MM.1S (cell line): ENCODE measurements around the gene TNFRSF8.

ENCODE experiments used
- DNase-seq: peaks from one replicate; pipeline ENCODE4 v3.0.0-alpha.2; 2015
- H2AFZ ChIP-seq: fragments of 300-600 bp; sonication (generic); 2 replicates; pipeline ENCODE4 v1.6.0; 2016; ENCODE audit warnings: antibody characterized with exemption, low read length
- H3F3A ChIP-seq: fragments of 300-600 bp; sonication (generic); 2 replicates; pipeline ENCODE4 v1.6.1; 2016; ENCODE audit warnings: mild to moderate bottlenecking, antibody characterized with exemption, low read length, moderate library complexity, mixed read lengths; ENCODE audit not compliant: insufficient read depth
- H3K27ac ChIP-seq: fragments of 300-600 bp; sonication (generic); 2 replicates; pipeline ENCODE4 v1.5.1; 2016; ENCODE audit warnings: mild to moderate bottlenecking, low read length
- H3K27me3 ChIP-seq: fragments of 300-600 bp; sonication (generic); replicated peaks from 2 replicates; pipeline ENCODE4 v1.6.0; 2016; ENCODE audit warnings: low read length; ENCODE audit not compliant: insufficient read depth
- H3K36me3 ChIP-seq: fragments of 300-600 bp; sonication (generic); replicated peaks from 2 replicates; pipeline ENCODE4 v1.6.1; 2016; ENCODE audit warnings: mild to moderate bottlenecking, low read length, mixed read lengths; ENCODE audit not compliant: insufficient read depth
- H3K4me1 ChIP-seq: fragments of 300-600 bp; sonication (generic); 2 replicates; pipeline ENCODE4 v1.6.1; 2016; ENCODE audit warnings: low read length, mixed read lengths
- H3K4me2 ChIP-seq: fragments of 300-600 bp; sonication (generic); 2 replicates; pipeline ENCODE4 v1.6.0; 2016; ENCODE audit warnings: low read depth, low read length
- H3K4me3 ChIP-seq: fragments of 300-600 bp; sonication (generic); 2 replicates; pipeline ENCODE4 v1.5.1; 2016; ENCODE audit warnings: low read length, mixed read lengths
- H3K79me2 ChIP-seq: fragments of 300-600 bp; sonication (generic); 2 replicates; pipeline ENCODE4 v1.6.1; 2016; ENCODE audit warnings: mixed run types, low read length, mixed read lengths
- H3K9ac ChIP-seq: fragments of 300-600 bp; sonication (generic); 2 replicates; pipeline ENCODE4 v1.6.1; 2016; ENCODE audit warnings: low read length, mixed read lengths
- H3K9me2 ChIP-seq: fragments of 300-600 bp; sonication (generic); replicated peaks from 2 replicates; pipeline ENCODE4 v1.6.1; 2016; ENCODE audit warnings: mild to moderate bottlenecking, low read length, mixed read lengths; ENCODE audit not compliant: insufficient read depth
- H3K9me3 ChIP-seq: fragments of 300-600 bp; sonication (generic); replicated peaks from 2 replicates; pipeline ENCODE4 v1.6.1; 2016; ENCODE audit warnings: mild to moderate bottlenecking, low read length, mixed read lengths; ENCODE audit not compliant: insufficient read depth
- H4K20me1 ChIP-seq: fragments of 300-600 bp; sonication (generic); 2 replicates; pipeline ENCODE4 v1.6.1; 2016; ENCODE audit warnings: mild to moderate bottlenecking, low read length, moderate library complexity, mixed read lengths; ENCODE audit not compliant: insufficient read depth
- EZH2 ChIP-seq: fragments of 300-600 bp; sonication (generic); optimal IDR thresholded peaks from 2 replicates; pipeline ENCODE3; 2017; ENCODE audit warnings: low read depth, mild to moderate bottlenecking, antibody characterized with exemption, low read length, mixed read lengths
- EZH2phosphoT487 ChIP-seq: fragments of 300-600 bp; sonication (generic); IDR thresholded peaks from 2 replicates; pipeline ENCODE4 v1.6.1; 2018; ENCODE audit warnings: antibody characterized with exemption, low read length
- TF ChIP-seq, protein P1 (sequence below): fragments of 300-600 bp; sonication (generic); IDR thresholded peaks from 2 replicates; pipeline ENCODE4 v1.5.1; 2016; ENCODE audit warnings: antibody characterized with exemption, low read length, mixed read lengths

TNFRSF8 gene

DNA sequence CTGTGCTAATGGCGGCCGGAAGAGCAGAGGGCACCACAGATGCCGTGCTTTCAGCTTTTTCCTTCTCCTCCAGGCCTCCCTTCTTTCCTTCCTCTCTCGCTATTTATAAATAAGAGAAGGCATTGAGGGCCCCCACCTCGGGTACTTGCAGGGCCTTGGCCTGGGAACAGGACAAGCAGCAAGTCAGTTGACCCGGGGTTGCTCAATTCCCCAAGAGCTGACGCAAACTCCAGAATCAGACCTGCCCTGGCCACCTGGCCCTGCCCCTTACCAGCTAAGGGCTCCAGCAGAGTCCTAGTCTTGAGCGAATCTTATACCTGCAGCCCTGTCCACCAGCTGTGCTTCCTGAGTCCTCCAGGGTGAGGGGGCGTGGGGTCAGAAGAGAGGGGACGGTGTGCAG, 117.2 kb downstream of the TNFRSF8 start:
- no peaks in the 10 kb centered on the region for H4K20me1 ChIP-seq
- no peak overlapping the region for H3K4me2 ChIP-seq

DNA sequence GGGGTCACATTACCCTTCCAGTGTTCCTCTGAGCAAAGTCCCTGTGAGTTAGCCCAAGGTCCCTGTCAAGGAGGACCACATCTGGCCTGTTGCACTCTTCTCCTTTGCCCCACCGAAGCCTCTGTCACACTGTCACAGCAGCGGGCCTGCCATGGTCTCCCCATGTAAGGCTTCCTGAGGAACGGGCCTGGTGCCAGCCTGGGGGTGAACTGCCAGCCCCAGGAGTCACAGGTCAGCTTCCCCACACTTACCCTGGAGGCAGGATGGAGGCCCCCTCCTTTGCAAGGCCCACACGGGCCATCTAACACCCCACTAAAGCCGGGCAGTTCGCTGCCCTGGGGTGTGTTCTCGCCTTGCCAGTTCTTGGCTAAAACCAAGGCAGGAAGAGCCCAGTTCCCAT, 117.8 kb downstream of the TNFRSF8 start:
- Histone ChIP-seq H3K4me2 (no peak overlapping the region), H3K9me3 (no peaks in the 10 kb centered on the region), H3K4me3 (no peak overlapping the region), H3K27me3 (no peaks in the 10 kb centered on the region), H3K36me3 (no peaks in the 10 kb centered on the region), H3K79me2 (0 out of 2 replicates have a peak, but pooled peaks cover 3% of the 10 kb centered on the region), H3F3A (no peaks in the 10 kb centered on the region), H2AFZ (no peak overlapping the region), H3K9ac (no peak overlapping the region), H3K27ac (no peak overlapping the region), H3K9me2 (no peaks in the 10 kb centered on the region), H3K4me1 (no peaks in the 10 kb centered on the region), H4K20me1 (no peaks in the 10 kb centered on the region)
- DNase-seq = no peak
- TF ChIP-seq EZH2phosphoT487 (no peak), EZH2 (no peak)
- TF ChIP-seq, protein P1, sequence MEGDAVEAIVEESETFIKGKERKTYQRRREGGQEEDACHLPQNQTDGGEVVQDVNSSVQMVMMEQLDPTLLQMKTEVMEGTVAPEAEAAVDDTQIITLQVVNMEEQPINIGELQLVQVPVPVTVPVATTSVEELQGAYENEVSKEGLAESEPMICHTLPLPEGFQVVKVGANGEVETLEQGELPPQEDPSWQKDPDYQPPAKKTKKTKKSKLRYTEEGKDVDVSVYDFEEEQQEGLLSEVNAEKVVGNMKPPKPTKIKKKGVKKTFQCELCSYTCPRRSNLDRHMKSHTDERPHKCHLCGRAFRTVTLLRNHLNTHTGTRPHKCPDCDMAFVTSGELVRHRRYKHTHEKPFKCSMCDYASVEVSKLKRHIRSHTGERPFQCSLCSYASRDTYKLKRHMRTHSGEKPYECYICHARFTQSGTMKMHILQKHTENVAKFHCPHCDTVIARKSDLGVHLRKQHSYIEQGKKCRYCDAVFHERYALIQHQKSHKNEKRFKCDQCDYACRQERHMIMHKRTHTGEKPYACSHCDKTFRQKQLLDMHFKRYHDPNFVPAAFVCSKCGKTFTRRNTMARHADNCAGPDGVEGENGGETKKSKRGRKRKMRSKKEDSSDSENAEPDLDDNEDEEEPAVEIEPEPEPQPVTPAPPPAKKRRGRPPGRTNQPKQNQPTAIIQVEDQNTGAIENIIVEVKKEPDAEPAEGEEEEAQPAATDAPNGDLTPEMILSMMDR = no peak

More for the DNA sequence above, 117.2 kb downstream of the TNFRSF8 start:
- H3K4me3 ChIP-seq = no peak overlapping the region
- H3K4me1 ChIP-seq = no peaks in the 10 kb centered on the region
- H3K27me3 ChIP-seq = no peaks in the 10 kb centered on the region
- H3K9me2 ChIP-seq = no peaks in the 10 kb centered on the region
- H3F3A ChIP-seq = no peaks in the 10 kb centered on the region
- no peaks in the 10 kb centered on the region for H3K79me2 ChIP-seq
- DNase-seq = no peak
- H3K9ac ChIP-seq = no peak overlapping the region
- H3K27ac ChIP-seq = no peak overlapping the region
- TF ChIP-seq, protein P1 = no peak
- TF ChIP-seq EZH2 (no peak), EZH2phosphoT487 (no peak)
- no peak overlapping the region for H2AFZ ChIP-seq
- H3K9me3 ChIP-seq = no peaks in the 10 kb centered on the region
- H3K36me3 ChIP-seq = no peaks in the 10 kb centered on the region

DNA sequence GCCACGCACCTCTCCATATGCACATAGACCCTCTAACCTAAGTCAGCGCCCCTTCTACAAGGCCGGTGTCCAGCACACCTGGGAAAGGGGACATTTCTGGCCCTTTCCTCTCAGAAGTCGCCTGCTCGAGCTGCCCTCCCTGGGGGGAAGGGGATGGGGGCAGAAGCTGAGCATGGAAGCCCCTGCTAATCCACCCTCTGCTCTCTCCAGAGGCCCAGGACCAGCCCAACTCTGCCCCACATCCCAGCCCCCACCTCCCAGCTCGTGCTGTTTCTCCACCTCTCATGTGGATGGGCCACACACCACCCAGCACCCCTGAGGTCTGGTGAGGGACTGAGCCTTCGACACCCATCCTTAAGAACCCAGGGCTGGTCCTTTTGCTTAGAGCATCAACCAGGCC, 118.5 kb downstream of the TNFRSF8 start:
- Histone ChIP-seq H3K79me2 (0 out of 2 replicates have a peak, but pooled peaks cover 7% of the 10 kb centered on the region), H3K27me3 (no peaks in the 10 kb centered on the region), H4K20me1 (no peaks in the 10 kb centered on the region), H3K4me2 (no peak overlapping the region), H3K36me3 (no peaks in the 10 kb centered on the region), H2AFZ (no peak overlapping the region), H3K9me2 (no peaks in the 10 kb centered on the region), H3K9ac (no peak overlapping the region), H3K9me3 (no peaks in the 10 kb centered on the region), H3K27ac (no peak overlapping the region), H3K4me3 (no peak overlapping the region), H3K4me1 (no peaks in the 10 kb centered on the region), H3F3A (no peaks in the 10 kb centered on the region)
- DNase-seq = no peak
- TF ChIP-seq EZH2 = no peak
- TF ChIP-seq EZH2phosphoT487 = no peak
- TF ChIP-seq, protein P1 = no peak
